ENCODE data around the gene SLC45A3. TPM values are rescaled to one million over a fixed set of nuclear protein-coding genes. Genes with fewer than 3 reads are reported as not detected.

The SLC45A3 gene
- total RNA-seq, 1 experiment from 2014 or later, result 12.3 TPM

GRCh38 chr1:205665201-205666045 is 14.9 kb downstream of the SLC45A3 start:
- ATAC-seq (no peak), DNase-seq (ENCODE audit: low read depth, low spot score) (no peak)
- Histone ChIP-seq H4K20me1 (ENCODE audit: insufficient read depth) (no peaks in the 10 kb centered on the region), H3K4me3 (replicated peaks in 1 of 2; ENCODE audit: low read depth in 1 of 2, low read length in 2 of 2) (peak overlapping the region in 1 of 2 experiments; percentile 49; a peak in 2 of 4 replicates), H2AFZ (ENCODE audit: low read depth, low read length, poor library complexity, severe bottlenecking) (no peak overlapping the region), H3K9me2 (ENCODE audit: insufficient read depth) (no peaks in the 10 kb centered on the region), H3K79me2 (ENCODE audit: insufficient read depth, low read length) (peaks cover 6% of the 10 kb centered on the region; the same call in 1 of the 2 replicates), H3K27ac (ENCODE audit: low read depth, low read length) (peak overlapping the region; percentile 76), H3K27me3 (ENCODE audit: insufficient read depth, low read length) (no peaks in the 10 kb centered on the region), H3K4me1 (ENCODE audit: control insufficient read depth in 1 of 2, insufficient read depth in 2 of 2, low read length in 2 of 2) (peaks cover 31 to 65% of the 10 kb centered on the region in 2 experiments), H3K9me3 (ENCODE audit: control insufficient read depth in 1 of 2, insufficient read depth in 1 of 2, low read depth in 1 of 2, low read length in 2 of 2) (no peaks in the 10 kb centered on the region), H3K9ac (ENCODE audit: low read length) (peak overlapping the region; percentile 52), H3K4me2 (ENCODE audit: low read length) (peak overlapping the region; percentile 81), H3K36me3 (ENCODE audit: control insufficient read depth in 1 of 2, insufficient read depth in 2 of 2, low read length in 2 of 2) (no peaks in the 10 kb centered on the region)
- intact Hi-C loops (cut with micrococcal nuclease), result no loop called here
- ChIA-PET POLR2A (no interaction called here), RAD21 (ENCODE audit: low non-redundant PET in 1 of 2, low total read pairs in 2 of 2, uncharacterized antibody in 2 of 2, unreplicated experiment in 2 of 2) (no interaction called here), CTCF (interaction anchor here (1.0 to 2.5 kb wide), 4 partner anchors 8 to 312 kb away, joined by 3 to 9 read pairs (median 6); no protein-coding TSS in a partner anchor)
- no TSS peak for BruUV-seq (replicated peaks)
- TF ChIP-seq ZFX (IDR thresholded peaks at IDR 0.05) (0 out of 2 replicates have a peak, but pooled peaks have one; percentile 12), RAD21 (IDR thresholded peaks at IDR 0.05; ENCODE audit: low read depth) (no peak)

- Histone ChIP-seq H3K4me2 (ENCODE audit: low read length) (peak overlapping the region; percentile 81), H3K27ac (ENCODE audit: low read depth, low read length) (peak overlapping the region; percentile 76), H3K27me3 (ENCODE audit: insufficient read depth, low read length) (no peaks in the 10 kb centered on the region), H3K9me2 (ENCODE audit: insufficient read depth) (no peaks in the 10 kb centered on the region), H3K79me2 (ENCODE audit: insufficient read depth, low read length) (no peaks in the 10 kb centered on the region; the same call in 1 of the 2 replicates), H4K20me1 (ENCODE audit: insufficient read depth) (no peaks in the 10 kb centered on the region), H3K36me3 (ENCODE audit: control insufficient read depth in 1 of 2, insufficient read depth in 2 of 2, low read length in 2 of 2) (no peaks in the 10 kb centered on the region), H3K4me1 (ENCODE audit: control insufficient read depth in 1 of 2, insufficient read depth in 2 of 2, low read length in 2 of 2) (peaks cover 29 to 56% of the 10 kb centered on the region in 2 experiments), H3K9ac (ENCODE audit: low read length) (peak overlapping the region; percentile 52), H3K4me3 (replicated peaks in 1 of 2; ENCODE audit: low read depth in 1 of 2, low read length in 2 of 2) (peak overlapping the region; percentile 32 to 49), H2AFZ (ENCODE audit: low read depth, low read length, poor library complexity, severe bottlenecking) (no peak overlapping the region), H3K9me3 (ENCODE audit: control insufficient read depth in 1 of 2, insufficient read depth in 1 of 2, low read depth in 1 of 2, low read length in 2 of 2) (no peaks in the 10 kb centered on the region)
- ChIA-PET CTCF (interaction anchor here (0.6 to 2.5 kb wide), 4 partner anchors 47 to 313 kb away, joined by 3 to 9 read pairs (median 4); no protein-coding TSS in a partner anchor), RAD21 (ENCODE audit: low non-redundant PET in 1 of 2, low total read pairs in 2 of 2, uncharacterized antibody in 2 of 2, unreplicated experiment in 2 of 2) (no interaction called here), POLR2A (no interaction called here)
- no TSS peak for BruUV-seq (replicated peaks)
- intact Hi-C loops (cut with micrococcal nuclease), result no loop called here
- DNase-seq (ENCODE audit: low read depth, low spot score), result peak; percentile 41
- peak; percentile 86 for ATAC-seq
- TF ChIP-seq ELF1 (IDR thresholded peaks at IDR 0.05; ENCODE audit: borderline replicate concordance, low read depth) (no peak), ZNF274 (IDR thresholded peaks at IDR 0.05; ENCODE audit: low read depth, low read length) (no peak), POLR2A (IDR thresholded peaks at IDR 0.05; ENCODE audit: borderline replicate concordance, extremely low read depth, insufficient read depth, insufficient read length) (no peak), SRF (IDR thresholded peaks at IDR 0.05; ENCODE audit: low read depth) (no peak; the same call in 1 of the 2 replicates), CBX3 (IDR thresholded peaks at IDR 0.05; ENCODE audit: low read depth) (no peak; the same call in none of the 2 replicates), EZH2 (IDR thresholded peaks at IDR 0.05) (no peak), SP1 (IDR thresholded peaks at IDR 0.05; ENCODE audit: low read depth) (peak; percentile 91), TCF7L2 (IDR thresholded peaks at IDR 0.05; ENCODE audit: borderline replicate concordance, extremely low read depth, insufficient read depth, insufficient read length) (no peak), MAX (IDR thresholded peaks at IDR 0.05) (peak; percentile 92), POLR2AphosphoS5 (IDR thresholded peaks at IDR 0.05; ENCODE audit: low read depth, low read length) (peak; percentile 64), RAD21 (IDR thresholded peaks at IDR 0.05; ENCODE audit: low read depth) (no peak), ATF3 (IDR thresholded peaks at IDR 0.05) (no peak), ZFX (IDR thresholded peaks at IDR 0.05) (no peak), CEBPB (IDR thresholded peaks at IDR 0.05; ENCODE audit: low read depth) (no peak), EGR1 (IDR thresholded peaks at IDR 0.05; ENCODE audit: low read depth) (no peak), CTCF (IDR thresholded peaks at IDR 0.05 in 2 of 3, conservative IDR thresholded peaks at IDR 0.05 in 1 of 3; ENCODE audit: borderline replicate concordance in 1 of 3, insufficient read depth in 1 of 3, low read depth in 2 of 3, low read length in 2 of 3) (no peak), YY1 (IDR thresholded peaks at IDR 0.05; ENCODE audit: extremely low read depth, insufficient replicate concordance, low read depth, low read length) (peak; percentile 57)
Measured at GRCh38 chr1:205664399-205665017, 15.8 kb downstream of the SLC45A3 start.
